Measurements from ENCODE around the gene ZNF169.
"Not testable (repeated sequence)": the region's sequence is repeated elsewhere in the genome, so short reads cannot be mapped to it uniquely, and the experiment has no call there.

The ZNF169 gene

GRCh38 chr9:94348754-94349153 is 89.7 kb downstream of the ZNF169 start:
- DNase-seq (ENCODE audit: low spot score) = not testable (repeated sequence)

All from NAMALWA (cell line).